ENCODE measurements around the gene ABCB8.
A peak's percentile ranks its signal among the peaks of the same experiment; 100 is the strongest.

- TF ChIP-seq ZNF655 (CRISPR knock-in tag; IDR thresholded peaks at IDR 0.05) = no peak
- TF ChIP-seq IRF9 (tag; IDR thresholded peaks at IDR 0.05) = no peak
- peak; percentile 98 to 99 (median 98) for TF ChIP-seq CTCF (IDR thresholded peaks at IDR 0.05 in 2 of 3, conservative IDR thresholded peaks at IDR 0.05 in 1 of 3; ENCODE audit: insufficient read depth in 2 of 3, low read depth in 1 of 3, low read length in 3 of 3)
- no peak for TF ChIP-seq PATZ1 (CRISPR knock-in tag; IDR thresholded peaks at IDR 0.05; ENCODE audit: borderline replicate concordance)
Measured at GRCh38 chr7:150988230-150989226, 39.7 kb upstream of the ABCB8 start.

All from K562 (cell line).